HS-5 (cell line): ENCODE measurements around the gene MIF4GD.

ENCODE experiments used
- DNase-seq: peaks from one replicate; pipeline ENCODE4 v3.0.0-alpha.2; 2012; ENCODE audit warnings: low read depth

Gene MIF4GD

DNA sequence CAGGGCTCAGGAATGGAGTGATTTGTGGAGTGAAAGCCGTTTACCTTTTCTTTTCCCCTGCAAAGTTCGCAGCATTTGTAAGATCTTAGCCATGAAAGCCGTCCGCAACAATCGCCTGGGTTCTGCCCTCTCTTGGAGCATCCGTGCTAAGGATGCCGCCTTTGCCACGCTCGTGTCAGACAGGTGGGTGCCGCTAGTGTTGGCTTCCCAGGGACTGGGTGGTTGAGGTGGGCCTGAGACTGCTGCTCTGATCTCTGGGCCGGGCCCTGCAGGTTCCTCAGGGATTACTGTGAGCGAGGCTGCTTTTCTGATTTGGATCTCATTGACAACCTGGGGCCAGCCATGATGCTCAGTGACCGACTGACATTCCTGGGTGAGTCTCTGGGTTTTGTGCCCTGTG is 38.2 kb downstream of the MIF4GD start:
- no peak for DNase-seq

GRCh38 chr17:75231741-75232464 is 39.1 kb downstream of the MIF4GD start:
- DNase-seq = no peak

- DNase-seq = no peak
Observed at GRCh38 chr17:75231071-75231470, 40.0 kb downstream of the MIF4GD start.

- DNase-seq = no peak
Observed at GRCh38 chr17:75228847-75229246, 42.2 kb downstream of the MIF4GD start.

DNA sequence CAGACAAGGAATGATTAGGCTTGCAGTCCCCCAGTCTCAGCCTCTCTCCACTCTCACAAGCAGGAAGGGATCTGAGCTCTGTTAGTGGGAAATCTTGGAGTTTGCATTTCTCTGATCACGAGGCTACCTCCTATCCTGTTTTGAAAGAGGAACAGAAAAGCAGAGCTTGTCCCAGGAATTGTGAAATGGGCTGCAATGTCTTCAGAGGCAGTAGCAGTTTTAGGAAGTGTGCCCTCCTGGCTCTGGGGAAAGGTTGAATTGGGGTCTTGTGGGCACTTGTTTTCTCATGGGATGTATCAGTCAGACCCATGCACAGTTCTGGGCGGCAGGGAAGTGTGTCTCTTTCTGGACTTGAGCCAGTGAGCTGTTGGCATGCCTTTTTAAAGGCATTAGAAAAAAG is 42.7 kb downstream of the MIF4GD start:
- DNase-seq = no peak

DNA sequence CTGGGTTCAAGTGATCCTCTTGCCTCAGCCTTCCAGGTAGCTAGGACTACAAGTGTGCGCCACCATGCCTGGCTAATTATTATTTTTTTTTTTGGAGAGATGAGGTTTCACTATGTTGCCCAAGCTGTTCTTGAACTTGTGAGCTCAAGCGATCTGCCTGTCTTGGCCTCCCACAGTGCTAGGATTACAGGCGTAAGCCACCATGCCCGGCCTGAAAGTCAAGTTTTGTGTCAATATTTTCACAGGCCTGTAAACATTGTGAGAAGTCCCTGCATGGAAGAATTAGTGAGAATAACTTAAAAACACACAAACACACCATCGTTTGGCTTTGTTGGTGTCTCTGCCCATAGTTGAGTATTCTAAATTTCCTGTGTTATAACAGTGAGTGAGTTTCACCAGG is 43.3 kb downstream of the MIF4GD start:
- no peak for DNase-seq

GRCh38 chr17:75225016-75225415 is 46.0 kb downstream of the MIF4GD start:
- DNase-seq = no peak

GRCh38 chr17:75219815-75220214 is 51.2 kb downstream of the MIF4GD start:
- DNase-seq = no peak

DNA sequence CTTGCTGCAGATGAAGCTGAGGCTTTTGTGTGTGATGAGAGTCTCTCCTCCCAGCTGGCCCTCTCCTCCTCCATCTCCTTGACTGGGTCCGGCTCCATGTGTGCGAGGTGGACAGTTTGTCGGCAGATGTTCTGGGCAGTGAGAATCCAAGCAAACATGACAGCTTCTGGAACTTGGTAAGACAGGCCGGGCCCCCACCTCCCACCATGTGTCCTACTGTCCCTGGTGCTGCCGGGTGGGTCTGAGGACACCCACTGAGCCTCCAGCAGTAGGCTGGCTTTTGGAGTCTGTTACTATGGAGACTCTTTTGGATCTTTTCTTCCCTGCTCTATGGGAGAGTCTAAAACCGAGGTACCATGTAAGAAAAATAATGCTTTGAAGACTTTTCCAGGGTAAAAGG is 52.9 kb downstream of the MIF4GD start:
- no peak for DNase-seq
